Activated T-helper 1 cell treated with anti-CD3 and anti-CD28 coated beads, Interleukin-2, amount 50 U/mL, for 16 hours (primary cell): ENCODE results near the gene SFXN5.
A peak's percentile ranks its signal among the peaks of the same experiment; 100 is the strongest.

Experiments
- DNase-seq, 2 donors: peaks; one replicate each; pipeline ENCODE4 v3.0.0-alpha.2; 2020; ENCODE audit warnings: low read depth in 1 of 2, low spot score in 1 of 2

SFXN5 gene

DNA sequence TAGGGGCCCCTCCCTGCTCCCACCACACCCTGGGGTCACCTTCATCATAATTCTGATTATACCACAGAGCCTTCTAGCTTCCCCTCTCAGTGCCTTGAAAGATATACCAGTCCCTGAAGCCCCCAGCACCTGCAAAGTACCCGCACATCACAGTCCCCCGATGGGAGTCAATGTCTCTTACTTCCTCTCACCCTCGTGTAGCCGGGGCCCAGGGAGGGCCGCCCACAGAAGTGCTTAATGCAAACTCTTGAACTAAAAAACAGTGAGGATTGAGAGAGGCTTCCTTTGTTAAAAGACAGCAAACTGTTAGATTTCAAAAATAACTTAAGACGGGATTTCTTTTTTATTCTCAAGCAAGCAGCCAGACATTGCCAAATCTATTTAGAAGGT lies 76.5 kb downstream of the SFXN5 start:
- no peak for DNase-seq

- DNase-seq, result no peak
Measured at GRCh38 chr2:72994282-72994990, 77.1 kb downstream of the SFXN5 start.

GRCh38 chr2:72993933-72994280 lies 77.6 kb downstream of the SFXN5 start:
- DNase-seq, result no peak

- peak in 1 of 2 donors; percentile 18 for DNase-seq
Measured at GRCh38 chr2:72993147-72993932, 78.2 kb downstream of the SFXN5 start.

DNA sequence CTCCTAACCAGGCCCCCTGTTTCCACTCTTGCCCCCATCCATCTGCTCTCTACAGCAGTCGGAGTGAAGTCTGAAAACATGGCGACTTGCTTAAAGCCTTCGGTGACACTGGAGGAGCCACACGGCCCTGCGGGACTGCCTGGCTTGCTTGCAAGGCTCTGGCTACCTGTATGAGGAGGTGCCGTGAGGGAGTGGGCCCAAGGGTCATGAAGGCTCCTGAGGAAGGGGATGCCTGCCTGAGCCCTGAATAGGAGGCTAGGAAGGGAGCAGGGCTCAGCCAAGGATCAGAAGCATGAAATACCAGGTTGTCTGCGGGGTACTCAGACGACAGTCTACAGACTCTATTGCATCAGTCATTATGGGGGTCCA lies 78.8 kb downstream of the SFXN5 start:
- DNase-seq, result no peak

DNA sequence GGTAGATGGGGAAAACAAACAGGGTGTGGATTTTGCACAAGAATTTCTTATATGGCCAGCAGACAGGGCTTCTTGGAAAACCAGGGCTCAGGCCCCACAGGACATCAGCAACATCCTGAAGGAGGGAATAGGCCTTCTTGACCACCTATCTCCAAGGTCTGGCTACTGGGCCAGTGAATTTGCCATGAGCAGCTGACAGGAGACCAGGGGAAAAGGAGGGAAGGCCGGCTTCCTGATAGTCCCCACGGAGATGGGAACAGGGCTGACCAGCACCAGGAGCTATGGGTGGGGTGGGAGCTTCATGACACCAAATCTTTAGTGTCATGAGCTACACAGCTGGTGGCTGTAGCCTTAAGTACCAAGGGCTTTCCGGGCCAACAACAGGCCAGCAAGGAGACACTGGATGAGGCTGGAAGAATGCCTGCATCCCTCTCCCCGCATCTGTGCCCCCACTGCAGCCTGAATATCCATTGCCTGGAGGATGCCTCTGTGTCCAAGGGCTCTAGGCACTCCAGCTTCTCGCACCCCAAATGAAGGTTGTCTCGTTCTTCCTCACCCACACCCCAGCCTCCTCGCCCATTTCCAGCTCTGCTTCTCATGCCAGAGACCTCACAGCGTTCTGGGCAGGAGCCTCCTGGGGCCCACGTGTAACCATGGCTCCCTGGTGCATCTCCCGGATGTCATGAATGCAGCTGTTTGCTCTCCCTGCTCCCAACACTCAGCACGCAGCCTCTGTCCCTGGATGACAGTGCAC lies 79.4 kb downstream of the SFXN5 start:
- no peak for DNase-seq

DNA sequence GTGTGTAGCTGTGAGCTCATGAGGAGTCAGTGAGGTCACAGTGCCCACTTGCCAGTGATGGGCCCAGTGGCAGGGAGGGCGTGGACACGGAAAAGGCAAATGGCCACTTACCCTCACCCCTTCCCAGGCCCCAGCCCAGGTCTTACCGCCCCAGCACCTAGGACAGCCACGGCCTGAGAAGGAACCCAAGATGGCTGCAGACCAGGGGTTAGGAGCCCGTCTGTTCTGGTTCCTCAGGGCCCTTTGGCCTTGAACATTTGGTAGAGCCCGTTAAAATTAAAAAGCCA lies 80.1 kb downstream of the SFXN5 start:
- no peak for DNase-seq

GRCh38 chr2:72990695-72991438 lies 80.6 kb downstream of the SFXN5 start:
- DNase-seq, result no peak

- no peak for DNase-seq
Measured at GRCh38 chr2:72989770-72990556, 81.5 kb downstream of the SFXN5 start.

DNA sequence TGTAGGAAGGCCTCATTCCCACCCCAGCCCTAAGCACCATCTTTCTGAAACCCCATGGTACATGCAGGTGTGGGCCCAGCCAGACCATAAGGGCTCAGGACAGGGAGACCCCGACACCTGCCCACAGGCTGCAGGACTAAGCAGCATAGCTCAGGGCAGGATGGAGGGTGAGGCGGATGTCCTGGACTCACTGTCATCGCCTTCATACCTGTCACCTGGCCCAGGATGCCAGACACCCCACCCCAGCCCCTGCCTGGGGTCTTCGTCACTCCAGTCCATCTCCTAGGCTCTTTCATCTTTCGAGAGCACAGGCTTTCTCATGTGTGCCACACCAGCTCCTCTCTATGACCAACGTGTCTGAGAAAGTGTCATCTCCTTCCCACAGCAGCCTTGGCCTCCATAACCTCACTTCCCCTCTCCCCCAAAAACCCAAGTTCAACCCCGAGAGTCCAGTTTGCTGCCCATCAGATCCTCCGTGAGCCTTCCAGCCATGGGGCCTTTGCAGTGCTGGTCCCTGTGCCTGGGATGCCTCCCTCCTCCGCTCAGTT lies 82.7 kb downstream of the SFXN5 start:
- no peak for DNase-seq

GRCh38 chr2:72988041-72988440 lies 83.5 kb downstream of the SFXN5 start:
- DNase-seq, result no peak

- no peak for DNase-seq
Measured at GRCh38 chr2:72985891-72986683, 85.4 kb downstream of the SFXN5 start.

DNA sequence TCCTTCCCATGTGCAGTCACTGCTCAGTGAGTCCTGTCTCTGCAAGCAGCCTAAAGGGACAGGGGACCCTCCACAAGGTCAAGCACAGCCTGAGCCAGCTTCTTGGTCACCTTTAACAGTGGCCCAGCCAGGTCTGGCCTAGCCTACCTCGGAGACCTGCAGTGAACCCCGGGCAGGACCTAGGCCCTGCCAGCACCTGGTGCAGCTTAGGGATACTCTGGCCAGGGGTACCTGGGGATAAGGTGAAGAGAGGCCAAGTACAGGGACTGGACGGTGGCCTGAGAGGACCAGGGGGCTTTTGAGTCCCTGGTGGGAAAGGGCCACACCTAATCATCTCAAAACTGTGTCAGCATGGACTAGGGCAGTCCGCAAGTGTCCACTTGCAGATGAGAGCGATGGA lies 86.4 kb downstream of the SFXN5 start:
- no peak for DNase-seq

GRCh38 chr2:72984172-72984671 lies 87.3 kb downstream of the SFXN5 start:
- DNase-seq, result no peak

DNA sequence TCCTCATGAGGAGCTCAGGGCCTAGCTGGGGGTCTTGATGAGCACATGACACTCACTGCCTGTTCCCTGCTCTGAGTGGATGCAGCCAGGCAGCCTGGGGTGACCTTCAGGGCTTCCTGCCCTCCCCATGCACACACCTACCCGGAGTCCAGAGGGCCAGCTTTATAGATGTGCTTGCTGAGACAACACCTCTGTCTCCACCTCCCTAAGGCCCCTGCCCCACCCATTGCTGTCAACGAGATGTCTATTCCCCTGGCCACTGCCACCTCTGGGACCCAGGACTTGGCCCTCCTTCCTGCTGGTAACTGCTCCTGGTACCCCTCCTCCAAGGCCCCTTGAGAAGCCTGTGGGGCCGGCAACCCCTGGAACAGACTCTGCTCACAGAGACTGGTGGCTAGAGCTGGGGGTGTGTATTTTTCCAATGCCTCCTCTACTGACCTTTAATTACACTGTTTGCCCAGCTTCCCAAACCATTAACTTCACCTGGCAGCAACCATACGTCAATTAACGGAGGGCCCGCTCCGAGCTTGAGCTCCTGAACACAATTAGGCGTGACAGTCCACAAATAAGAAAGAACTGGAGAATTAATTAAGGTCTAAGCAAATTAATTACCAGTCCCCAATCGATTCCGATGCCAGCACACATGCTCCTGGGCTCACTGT lies 87.9 kb downstream of the SFXN5 start:
- no peak for DNase-seq

DNA sequence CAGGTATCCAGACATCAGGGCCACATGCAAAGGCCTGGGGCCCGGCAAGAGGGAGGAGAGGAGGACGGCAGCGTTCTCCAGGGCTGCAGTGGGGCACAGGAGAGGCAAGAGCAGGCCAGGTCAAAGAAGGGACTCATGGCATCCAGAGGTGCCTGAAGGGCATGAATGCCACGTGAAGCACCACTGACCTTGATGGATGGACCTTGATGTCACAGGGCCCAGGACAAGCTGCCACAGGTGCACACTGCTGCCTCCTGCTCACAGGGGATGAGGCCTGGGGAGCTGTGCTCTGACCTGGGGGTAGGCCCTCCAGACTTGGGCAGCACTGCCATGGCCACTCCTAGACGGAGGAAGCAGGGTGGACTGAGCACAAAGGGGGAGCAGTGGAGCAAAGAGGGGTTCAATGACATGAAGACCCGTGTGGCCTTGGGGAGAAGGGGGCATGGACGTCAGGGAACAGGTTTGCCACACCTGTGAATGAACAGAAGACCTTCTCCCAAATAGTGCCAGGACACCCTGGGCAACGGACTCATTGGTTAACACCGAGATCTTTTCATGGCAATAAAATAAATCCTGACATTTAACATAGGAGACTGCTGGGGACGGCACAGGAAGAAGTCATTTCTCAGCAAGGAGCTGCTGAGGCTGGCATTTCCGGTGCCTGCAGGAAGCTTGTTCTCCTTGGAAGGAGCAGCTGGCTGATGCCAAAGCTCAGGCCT lies 88.6 kb downstream of the SFXN5 start:
- DNase-seq, result no peak

GRCh38 chr2:72982219-72982618 lies 89.3 kb downstream of the SFXN5 start:
- no peak for DNase-seq

GRCh38 chr2:72981536-72981935 lies 90.0 kb downstream of the SFXN5 start:
- DNase-seq, result no peak
